ENCODE measurements around the gene ARHGAP40.

ARHGAP40 gene

GRCh38 chr20:38652995-38653394, 51.4 kb downstream of the ARHGAP40 start:
- DNase-seq: no peak

GRCh38 chr20:38657390-38657789, 55.8 kb downstream of the ARHGAP40 start:
- DNase-seq: no peak

- DNase-seq: no peak
These were observed 57.4 kb downstream of the ARHGAP40 start for GRCh38 chr20:38658879-38659596.

- DNase-seq: no peak
These were observed 57.9 kb downstream of the ARHGAP40 start for GRCh38 chr20:38659597-38659880.

- no peak for DNase-seq
These were observed 58.8 kb downstream of the ARHGAP40 start for GRCh38 chr20:38660429-38660828.

GRCh38 chr20:38663660-38664059, 62.1 kb downstream of the ARHGAP40 start:
- no peak for DNase-seq

- no peak for DNase-seq
These were observed 62.7 kb downstream of the ARHGAP40 start for GRCh38 chr20:38664284-38664683.

- DNase-seq: no peak
These were observed 63.5 kb downstream of the ARHGAP40 start for GRCh38 chr20:38665094-38665493.

- DNase-seq: no peak
These were observed 64.1 kb downstream of the ARHGAP40 start for GRCh38 chr20:38665506-38666285.

- no peak for DNase-seq
These were observed 65.9 kb downstream of the ARHGAP40 start for GRCh38 chr20:38667417-38667956.

- DNase-seq: no peak
These were observed 68.1 kb downstream of the ARHGAP40 start for GRCh38 chr20:38669688-38670087.

- DNase-seq: no peak
These were observed 69.2 kb downstream of the ARHGAP40 start for GRCh38 chr20:38670786-38671185.

- no peak for DNase-seq
These were observed 69.6 kb downstream of the ARHGAP40 start for GRCh38 chr20:38671186-38671585.

- DNase-seq: no peak
These were observed 70.2 kb downstream of the ARHGAP40 start for GRCh38 chr20:38671701-38672292.

GRCh38 chr20:38672504-38672903, 70.9 kb downstream of the ARHGAP40 start:
- DNase-seq: no peak

- no peak for DNase-seq
These were observed 71.7 kb downstream of the ARHGAP40 start for GRCh38 chr20:38673261-38673660.

GRCh38 chr20:38673725-38674091, 72.1 kb downstream of the ARHGAP40 start:
- DNase-seq: no peak

GRCh38 chr20:38674092-38674764, 72.6 kb downstream of the ARHGAP40 start:
- DNase-seq: peak; percentile 58

- no peak for DNase-seq
These were observed 73.1 kb downstream of the ARHGAP40 start for GRCh38 chr20:38674765-38675133.

- DNase-seq: no peak
These were observed 75.0 kb downstream of the ARHGAP40 start for GRCh38 chr20:38676576-38676975.

GRCh38 chr20:38680500-38681306, 79.1 kb downstream of the ARHGAP40 start:
- DNase-seq: no peak

GRCh38 chr20:38685271-38685670, 83.7 kb downstream of the ARHGAP40 start:
- DNase-seq: no peak
